Measurements from ENCODE around the gene SLC40A1.
A peak's percentile ranks its signal among the peaks of the same experiment; 100 is the strongest.
"Not testable (repeated sequence)": the region's sequence is repeated elsewhere in the genome, so short reads cannot be mapped to it uniquely, and the experiment has no call there.

SLC40A1 gene, protein sequence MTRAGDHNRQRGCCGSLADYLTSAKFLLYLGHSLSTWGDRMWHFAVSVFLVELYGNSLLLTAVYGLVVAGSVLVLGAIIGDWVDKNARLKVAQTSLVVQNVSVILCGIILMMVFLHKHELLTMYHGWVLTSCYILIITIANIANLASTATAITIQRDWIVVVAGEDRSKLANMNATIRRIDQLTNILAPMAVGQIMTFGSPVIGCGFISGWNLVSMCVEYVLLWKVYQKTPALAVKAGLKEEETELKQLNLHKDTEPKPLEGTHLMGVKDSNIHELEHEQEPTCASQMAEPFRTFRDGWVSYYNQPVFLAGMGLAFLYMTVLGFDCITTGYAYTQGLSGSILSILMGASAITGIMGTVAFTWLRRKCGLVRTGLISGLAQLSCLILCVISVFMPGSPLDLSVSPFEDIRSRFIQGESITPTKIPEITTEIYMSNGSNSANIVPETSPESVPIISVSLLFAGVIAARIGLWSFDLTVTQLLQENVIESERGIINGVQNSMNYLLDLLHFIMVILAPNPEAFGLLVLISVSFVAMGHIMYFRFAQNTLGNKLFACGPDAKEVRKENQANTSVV

DNA sequence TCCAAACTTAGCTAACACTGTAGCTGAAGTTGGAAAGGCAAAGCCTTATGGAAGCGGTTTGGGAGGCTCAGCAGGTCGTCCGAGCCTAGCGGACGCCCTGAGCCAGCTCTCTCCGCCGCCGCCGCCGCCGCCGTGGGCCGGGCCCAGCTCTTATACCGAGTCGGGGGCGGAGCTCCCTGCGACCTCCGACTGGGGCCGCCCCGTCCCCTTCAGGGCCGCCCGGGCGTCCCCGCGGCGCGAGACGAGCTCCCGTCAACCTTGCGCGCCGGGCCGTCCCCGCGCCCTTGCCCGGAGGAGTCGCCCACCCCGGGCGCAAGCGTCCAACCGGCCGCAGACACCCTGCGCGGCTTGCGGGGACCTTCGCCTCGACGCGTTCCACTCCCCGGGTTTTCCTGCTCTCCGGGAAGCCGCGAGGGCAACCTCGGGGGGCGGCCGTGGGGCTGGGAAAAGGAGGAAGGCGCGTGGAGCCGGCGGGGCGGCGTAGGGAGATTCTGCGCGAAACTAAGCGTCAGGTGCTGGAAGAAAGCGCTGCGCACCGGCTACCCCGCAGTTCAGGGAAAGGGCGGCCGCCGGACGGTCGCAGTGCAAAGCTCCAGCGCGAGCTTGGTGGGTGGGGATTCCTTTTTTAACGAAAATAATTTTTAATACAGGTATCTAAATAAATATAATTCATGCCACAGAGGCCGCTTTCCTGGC is at the start of gene SLC40A1:
Gene SLC40A1, minus strand, starts transcription at position 129 of the 696 bp plus-strand sequence. CDS start 326 bp downstream, outside the sequence.
- peak; percentile 45 to 53 for DNase-seq (ENCODE audit: low read depth in 2 of 2)

DNA sequence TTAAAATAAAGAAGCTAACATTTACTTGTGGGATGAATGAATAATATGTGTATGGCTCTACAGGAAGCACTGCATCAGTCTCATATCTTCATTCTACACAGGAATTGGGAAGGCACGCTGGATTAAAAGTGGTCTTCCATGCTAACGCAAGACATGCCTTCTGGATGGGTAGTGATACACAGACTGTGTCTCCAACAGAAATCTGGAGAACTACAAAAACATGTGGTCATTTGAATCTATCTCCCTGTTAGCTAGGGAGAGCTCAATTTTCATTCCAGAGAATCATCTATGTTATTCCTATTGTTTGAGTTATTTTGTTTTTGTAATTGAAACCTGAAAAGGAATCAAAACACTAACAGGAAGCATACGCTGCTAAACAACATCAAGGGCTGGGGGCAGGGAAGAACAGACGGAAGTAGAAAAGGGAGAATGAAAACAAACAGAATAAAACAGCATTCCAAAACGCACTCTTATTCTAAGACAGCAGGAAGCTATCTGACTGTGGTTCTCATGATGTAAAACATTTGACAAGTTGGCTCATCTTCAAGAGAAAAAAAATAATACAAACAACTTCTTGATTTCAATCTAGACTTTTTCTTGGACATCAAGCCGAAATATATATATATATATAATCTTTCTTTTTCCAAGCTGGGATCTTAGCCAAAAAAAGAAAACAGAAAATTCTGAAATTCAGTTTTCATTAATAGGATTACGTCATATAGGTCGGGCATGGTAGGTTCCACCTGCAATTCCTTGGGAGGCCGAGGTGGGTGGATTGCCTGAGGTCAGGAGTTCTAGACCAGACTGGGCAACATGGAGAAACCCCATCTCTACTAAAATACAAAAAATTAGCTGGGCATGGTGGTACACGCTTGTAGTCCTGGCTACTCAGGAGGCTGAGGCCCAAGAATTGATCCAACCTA is 49.2 kb upstream of the SLC40A1 start:
- DNase-seq (ENCODE audit: low read depth in 2 of 2) = no peak

DNA sequence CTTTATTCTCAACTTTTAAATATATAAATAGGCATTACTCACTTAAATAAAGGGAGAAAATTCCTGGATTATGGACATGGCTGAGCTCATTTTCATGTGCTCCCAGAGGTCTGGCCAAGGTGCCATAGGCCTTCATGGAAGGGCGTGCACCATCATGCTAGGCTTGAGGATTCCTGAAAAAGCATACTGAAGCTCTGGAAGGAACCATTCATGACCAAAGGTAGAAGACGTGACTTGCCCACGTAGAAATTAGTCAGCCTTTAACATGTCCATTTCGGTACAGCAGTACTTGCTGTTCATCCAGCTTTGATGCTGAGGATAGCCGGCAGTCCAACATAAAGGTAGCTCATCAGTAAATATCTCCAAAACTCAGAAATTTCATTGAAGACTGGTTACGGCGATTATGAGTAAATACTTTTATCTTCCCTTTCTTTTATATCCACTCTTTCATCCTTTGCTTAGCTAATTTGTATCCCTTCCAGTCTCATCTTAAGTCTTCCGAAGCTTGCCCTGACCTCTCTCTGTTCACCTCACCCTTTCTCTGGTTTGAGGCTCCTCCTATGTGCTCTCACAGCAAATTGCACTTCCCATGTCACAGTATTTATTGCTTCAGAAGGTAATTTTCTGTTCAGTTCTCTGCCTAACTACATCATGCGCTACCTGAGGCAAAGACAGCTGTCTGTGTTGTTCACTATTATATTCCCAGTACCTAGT is 48.4 kb upstream of the SLC40A1 start:
- DNase-seq (ENCODE audit: low read depth in 2 of 2) = no peak

DNA sequence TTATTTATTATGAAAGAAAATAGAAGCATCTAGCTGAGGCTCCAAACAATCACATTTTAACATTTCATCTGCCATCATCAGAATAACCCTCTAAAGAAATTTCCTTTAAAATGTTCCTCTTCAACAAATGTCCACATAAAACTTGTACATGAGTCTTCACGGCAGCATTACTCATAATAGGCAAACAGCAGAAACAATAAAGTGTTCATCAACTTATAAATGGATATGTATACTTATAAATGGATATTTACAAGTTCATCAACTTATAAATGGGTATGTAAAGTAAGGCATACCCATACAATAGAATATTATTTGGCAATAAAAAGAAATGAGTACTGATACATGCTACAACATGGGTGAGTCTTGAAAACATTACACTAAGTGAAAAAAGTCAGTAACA is 47.2 kb upstream of the SLC40A1 start:
- DNase-seq (ENCODE audit: low read depth in 2 of 2) = no peak

DNA sequence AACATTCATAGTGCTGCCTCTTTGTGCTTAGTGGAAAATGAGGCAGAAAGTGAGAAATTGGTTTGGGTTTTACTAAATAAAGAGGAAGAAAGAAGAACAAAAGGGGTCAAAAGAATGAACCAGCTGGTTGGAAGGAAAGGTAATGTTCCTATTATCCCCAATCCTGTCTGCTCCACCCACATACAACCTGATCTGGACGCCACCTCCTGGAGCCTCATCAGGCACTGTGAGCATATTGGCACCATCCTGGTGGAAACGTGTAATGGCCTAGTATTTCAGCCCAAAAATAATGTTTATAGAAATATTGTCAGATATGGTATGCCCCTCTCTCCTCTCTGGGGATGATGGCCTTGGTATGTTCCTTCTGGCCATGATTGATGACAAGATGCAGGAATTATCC is 45.0 kb upstream of the SLC40A1 start:
- no peak for DNase-seq (ENCODE audit: low read depth in 2 of 2)

DNA sequence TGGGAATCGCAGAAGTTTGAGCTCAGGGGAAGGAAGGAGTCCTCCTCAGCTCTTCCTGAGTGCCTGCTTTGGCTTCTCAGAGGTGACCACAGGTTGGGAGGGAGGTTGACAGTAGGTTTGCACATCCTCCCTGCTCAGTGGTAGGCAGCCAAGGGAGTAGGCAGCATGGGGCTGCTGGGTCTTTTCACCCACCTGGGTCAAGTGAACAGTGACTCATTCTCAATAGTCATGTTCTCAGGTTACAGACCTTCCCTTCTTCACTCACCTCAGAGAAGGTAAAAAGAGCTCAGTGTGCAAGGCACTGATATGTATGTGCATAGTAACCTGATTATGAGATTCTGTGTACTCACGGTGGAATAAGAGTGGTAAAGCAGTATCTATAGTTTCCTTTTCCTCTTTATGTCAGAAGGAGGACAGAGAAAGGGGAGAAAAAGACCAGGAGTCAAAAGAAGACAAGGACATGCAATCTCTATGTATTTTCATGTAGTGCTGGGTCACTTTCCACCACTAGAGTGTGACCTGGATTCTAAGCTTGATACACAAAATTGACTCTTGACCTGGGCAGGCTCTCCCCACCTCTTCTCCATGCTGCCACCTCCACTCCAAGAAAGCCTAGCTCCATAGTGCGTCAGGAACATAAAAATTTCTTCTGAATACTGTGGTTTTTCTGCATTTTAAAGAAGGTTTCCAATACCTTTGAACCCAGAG is 44.2 kb upstream of the SLC40A1 start:
- no peak for DNase-seq (ENCODE audit: low read depth in 2 of 2)

DNA sequence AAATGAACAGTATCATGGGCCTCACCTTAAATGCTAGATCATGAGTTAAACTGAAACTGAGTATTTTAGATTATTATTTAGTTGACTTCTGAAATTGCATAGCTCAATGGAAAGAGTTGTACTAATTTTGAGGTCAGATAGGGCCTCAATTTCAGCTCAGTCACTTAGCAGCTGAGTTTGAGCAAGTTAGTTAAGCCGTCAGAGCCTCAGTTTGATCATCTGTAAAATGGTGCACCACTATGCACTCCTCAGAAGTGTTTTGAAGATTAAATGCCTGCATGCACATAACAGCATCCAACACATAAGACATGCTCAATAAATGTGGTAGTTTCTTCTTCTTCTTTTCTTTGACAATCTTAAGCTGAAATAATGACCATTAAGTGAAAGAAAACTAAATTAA is 42.5 kb upstream of the SLC40A1 start:
- DNase-seq (ENCODE audit: low read depth in 2 of 2) = no peak

DNA sequence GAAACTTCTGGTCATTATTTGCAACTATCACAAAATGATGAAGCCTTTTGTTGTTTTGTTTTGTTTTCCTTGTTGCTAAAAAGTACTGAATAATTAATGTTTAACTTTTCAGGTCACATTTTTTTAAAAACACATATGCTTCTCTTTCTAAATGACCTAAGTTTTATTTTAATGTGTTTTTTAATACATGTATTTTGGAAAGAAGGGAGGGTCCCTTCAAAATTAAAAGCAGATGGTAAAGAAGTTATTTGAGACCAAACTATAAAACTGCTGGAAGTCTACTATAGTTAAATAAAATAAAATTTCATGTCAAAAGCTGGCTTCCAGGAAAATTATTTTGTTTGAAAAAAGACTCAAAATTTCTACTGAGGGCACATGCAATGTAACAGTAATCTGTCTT is 41.2 kb upstream of the SLC40A1 start:
- DNase-seq (ENCODE audit: low read depth in 2 of 2) = no peak

DNA sequence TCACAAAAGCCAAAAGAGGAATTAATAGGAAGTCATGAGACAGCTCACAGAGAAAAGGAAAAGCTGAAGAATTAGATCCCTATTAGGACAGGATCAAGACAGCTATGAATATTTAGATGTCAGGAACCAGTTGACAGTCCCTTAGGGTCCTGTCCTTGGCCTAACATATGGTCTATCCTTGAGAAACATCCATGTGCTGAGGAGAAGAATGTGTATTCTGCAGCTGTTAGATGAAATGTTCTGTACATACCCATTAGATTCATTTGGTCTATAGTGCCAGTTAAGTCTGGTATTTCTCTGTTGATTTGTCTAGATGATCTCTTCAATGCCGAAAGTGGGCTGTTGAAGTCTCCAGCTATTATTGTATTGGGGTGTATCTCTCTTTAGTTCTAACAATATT is 37.6 kb upstream of the SLC40A1 start:
- no peak for DNase-seq (ENCODE audit: low read depth in 2 of 2)

DNA sequence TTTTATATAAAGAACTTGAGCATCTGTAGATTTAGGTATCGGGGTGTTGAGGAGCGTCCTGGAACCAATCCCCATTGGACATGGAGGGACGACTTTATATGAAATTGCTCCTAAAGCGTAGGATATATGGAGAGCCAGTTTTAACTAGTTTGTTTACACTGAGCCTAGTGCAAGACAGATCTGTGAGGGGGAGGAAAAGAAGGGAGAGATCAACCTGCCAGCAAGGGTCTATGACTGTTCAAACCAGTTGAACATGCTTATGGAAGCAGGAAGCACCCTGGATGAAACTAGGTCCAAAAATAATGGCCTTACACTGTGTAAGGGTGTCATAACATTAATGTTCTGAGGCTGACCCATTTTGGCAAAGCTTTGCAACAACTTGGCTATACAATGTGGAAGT is 34.0 kb upstream of the SLC40A1 start:
- DNase-seq (ENCODE audit: low read depth in 2 of 2) = no peak

DNA sequence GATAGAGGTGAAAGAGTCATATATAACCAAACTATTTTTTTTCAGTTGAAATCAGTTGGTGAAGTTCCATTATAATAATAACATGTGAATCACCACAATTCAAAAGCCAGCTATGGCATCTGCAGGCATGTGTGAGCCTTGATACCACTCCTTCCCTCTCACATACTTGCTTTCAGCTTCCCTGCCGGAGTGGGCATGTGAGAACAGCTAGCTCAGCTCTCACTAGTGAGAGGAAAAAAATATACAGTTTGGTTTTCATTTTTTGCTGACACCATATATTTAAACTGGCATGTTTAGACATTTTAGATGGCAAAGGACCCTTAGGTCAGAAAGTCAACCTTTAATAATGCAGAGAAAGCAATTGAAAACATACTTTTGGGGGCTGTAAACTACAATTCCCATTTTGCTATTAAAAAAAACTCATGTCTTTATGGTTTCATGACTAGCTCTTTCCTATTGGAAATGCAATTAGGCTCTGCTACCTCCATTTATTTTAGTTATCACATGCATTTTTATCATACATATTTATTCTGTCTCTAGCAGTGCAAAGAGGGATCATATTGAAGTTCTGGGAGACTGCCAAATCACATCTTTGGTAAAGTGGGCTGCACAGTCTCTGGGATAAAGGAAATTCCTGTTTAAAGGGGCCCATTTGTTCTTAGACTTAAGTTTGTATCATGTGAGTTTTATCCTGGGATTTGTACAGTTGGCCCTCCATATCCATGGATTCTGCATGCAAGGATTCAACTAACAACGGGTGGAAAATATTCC is 33.2 kb upstream of the SLC40A1 start:
- no peak for DNase-seq (ENCODE audit: low read depth in 2 of 2)

DNA sequence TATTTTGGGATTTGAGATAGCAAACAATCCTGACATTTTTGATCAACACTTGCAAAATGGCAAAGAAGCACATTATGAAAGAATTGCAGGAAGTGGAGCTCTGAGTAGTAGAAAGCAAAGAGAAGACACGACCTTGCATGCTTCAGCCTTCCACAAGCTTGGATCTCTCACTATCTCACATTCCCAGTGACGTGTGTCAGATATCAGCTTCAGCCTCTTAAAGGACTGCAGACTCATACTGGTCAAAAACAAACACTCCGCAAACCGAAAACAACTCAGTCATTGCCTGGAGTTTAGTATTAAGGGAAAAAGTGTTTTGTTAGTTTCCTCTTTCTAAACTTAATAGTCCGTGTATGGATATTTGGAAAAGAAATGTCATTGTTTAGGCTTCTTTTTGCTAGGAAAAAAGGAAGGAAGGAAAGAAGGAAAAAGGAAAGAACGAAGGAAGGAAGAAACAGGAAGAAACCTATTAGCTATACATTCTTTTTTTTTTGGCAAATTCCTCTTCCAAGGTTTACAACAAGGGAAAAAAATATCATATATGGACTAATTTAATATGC is 32.6 kb upstream of the SLC40A1 start:
- no peak for DNase-seq (ENCODE audit: low read depth in 2 of 2)

DNA sequence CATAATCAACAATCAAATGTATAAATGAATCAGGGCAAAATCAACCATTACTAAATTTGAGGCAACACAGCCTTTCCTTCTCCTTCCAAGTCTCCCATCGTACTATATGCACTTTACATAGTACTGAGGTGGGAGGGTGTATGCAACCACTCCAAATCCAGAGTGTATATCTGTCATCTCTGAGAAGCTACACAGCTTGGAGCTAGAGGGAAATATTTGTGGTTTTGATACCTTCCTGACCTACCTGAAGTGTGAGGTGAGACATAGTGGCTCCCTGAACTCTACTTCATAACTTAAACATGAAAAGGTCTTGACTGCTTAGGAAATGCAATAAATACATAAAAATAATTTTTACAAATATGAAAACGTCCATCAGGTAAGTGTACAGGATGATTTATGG is 30.1 kb upstream of the SLC40A1 start:
- DNase-seq (ENCODE audit: low read depth in 2 of 2) = no peak

DNA sequence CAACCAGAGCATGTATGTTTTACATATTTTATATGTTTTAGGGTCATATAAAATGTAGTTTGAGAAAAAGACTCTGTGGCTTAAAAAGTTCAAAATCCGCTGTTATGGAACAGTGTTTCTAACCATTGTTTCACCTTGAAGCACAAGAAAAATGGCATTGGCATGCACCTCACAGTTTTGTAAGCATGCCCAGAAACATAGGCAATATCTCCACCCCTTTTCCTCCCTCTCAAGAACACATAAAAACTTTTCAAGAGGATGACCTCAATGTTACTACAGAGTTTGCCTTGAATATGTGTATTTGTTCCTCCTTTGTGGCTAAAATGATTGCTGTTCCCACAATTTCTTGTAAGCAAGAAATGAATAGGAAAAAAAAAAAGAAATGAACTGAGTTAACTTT is 29.3 kb upstream of the SLC40A1 start:
- no peak for DNase-seq (ENCODE audit: low read depth in 2 of 2)

DNA sequence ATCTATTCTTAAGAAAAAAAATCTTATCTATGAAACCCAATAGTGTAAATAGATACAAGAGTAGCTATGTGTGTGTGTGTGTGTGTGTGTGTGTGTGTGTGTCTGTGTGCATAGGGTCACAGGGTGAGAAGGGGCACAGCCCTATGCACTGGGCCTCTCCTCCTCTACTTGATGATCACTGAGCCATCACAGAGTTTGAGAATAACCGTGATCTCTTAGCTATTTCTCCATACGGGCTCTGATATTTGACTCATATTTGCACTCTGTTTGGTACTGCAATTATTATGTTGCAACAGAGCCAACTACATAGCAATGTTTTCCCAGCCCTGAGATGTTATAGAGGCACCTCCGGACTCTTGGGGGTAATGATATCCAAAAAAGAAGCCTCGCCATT is 28.8 kb upstream of the SLC40A1 start:
- no peak for DNase-seq (ENCODE audit: low read depth in 2 of 2)

DNA sequence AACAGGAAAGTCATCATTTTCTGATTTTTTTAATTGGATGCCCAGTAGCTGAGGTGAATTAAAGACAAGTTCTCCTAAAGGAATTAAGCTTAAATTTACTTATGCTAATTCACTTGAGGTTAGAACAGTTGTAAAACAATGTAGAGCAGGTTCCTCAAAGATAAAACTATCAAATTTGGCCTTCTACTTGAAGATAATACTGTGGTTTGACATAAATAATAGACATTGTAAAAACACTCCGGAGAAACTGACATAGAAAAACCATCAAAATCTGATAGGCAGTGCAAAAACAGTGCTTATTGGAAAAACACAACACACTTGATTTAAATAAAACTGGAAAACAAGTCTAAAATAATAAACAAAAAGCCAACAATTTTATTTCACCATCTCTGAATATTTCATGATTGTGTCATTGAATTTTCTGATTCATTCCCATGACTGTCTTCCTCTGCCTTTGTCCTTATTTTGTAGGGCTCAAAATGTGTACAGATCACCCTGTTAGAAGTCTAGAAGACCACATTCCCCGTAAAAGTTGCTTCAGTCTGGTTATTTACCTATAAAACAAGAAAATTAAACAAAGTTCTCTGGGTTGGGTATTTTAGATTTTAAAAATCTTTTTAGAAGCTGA is 28.3 kb upstream of the SLC40A1 start:
- no peak for DNase-seq (ENCODE audit: low read depth in 2 of 2)

DNA sequence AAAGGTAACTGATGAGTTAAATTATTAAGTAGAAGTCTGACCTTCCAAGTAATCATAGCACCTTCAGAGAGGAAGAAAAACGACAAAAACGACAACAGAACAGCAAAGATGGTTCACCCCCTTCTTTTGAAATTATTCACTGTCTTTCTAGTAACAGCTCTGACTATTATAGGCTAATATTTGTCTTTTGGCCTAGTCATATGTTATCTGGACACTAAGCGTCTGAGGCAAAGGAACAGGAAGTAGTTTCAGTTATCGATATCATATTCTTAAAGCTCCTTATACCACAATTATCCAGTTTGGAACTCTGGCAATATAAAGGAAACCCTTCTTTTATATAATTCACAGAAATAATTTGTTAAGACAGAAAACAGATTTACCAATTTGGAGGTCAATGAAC is 27.6 kb upstream of the SLC40A1 start:
- no peak for DNase-seq (ENCODE audit: low read depth in 2 of 2)

DNA sequence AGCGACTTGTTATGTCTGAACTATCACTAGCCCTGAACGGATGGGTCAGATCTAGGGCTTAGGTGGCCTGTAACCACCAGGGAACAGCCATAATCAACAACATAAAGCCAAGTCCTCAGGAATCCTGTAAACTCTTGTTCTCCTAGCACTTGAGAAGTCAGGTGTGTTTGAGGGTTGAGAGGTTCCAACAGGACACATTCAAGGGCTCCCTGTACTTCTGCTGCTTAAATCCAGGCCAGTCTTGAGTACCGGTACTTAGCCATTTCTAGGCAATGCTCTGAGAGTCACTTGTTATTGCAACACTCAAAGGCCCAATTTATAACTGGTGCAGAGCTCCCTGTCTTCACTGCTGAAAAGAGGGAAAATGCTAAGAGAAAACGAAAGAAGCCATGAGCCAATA is 21.6 kb upstream of the SLC40A1 start:
- no peak for DNase-seq (ENCODE audit: low read depth in 2 of 2)

DNA sequence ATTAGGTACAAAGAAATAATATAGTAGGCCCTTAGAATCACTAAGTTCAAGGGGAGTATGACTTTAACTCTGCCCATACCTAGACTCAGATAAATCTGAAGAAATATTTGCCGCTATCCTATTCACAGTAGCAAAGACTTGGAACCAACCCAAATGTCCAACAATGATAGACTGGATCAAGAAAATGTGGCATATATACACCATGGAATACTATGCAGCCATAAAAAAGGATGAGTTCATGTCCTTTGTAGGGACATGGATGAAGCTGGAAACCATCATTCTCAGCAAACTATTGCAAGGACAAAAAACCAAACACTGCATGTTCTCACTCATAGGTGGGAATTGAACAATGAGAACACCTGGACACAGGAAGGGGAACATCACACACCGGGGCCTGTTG is 21.1 kb upstream of the SLC40A1 start:
- DNase-seq (ENCODE audit: low read depth in 2 of 2) = not testable (repeated sequence)
